Sigmoid colon (tissue), 4 donors: ENCODE results near the gene KDM5A.
A peak's percentile ranks its signal among the peaks of the same experiment; 100 is the strongest.

Experiments
- EP300 ChIP-seq, 4 donors: sonication (generic); formaldehyde crosslinking; IDR thresholded peaks; one replicate each; pipeline ENCODE4 v1.6.1; 2017; ENCODE audit warnings: antibody characterized with exemption in 4 of 4
- POLR2A ChIP-seq, 2 donors: fragments of 450-650 bp; IDR thresholded peaks; one replicate each; pipeline ENCODE4 v1.6.1; 2016; ENCODE audit warnings: antibody characterized with exemption in 2 of 2, mild to moderate bottlenecking in 2 of 2, moderate library complexity in 2 of 2
- POLR2AphosphoS5 ChIP-seq, 4 donors: sonication (generic); formaldehyde crosslinking; IDR thresholded peaks; one replicate each; pipeline ENCODE4 v1.6.1; 2017; ENCODE audit warnings: antibody characterized with exemption in 4 of 4
- TF ChIP-seq, protein P1 (sequence below), 4 experiments: fragments of 450-650 bp in 3 of 4; fragments of 200-600 bp in 1 of 4; IDR thresholded peaks; one replicate each; pipeline ENCODE4 v1.5.1; 2016 to 2019; ENCODE audit warnings: antibody characterized with exemption in 4 of 4, mild to moderate bottlenecking in 3 of 4, moderate library complexity in 2 of 4

DNA sequence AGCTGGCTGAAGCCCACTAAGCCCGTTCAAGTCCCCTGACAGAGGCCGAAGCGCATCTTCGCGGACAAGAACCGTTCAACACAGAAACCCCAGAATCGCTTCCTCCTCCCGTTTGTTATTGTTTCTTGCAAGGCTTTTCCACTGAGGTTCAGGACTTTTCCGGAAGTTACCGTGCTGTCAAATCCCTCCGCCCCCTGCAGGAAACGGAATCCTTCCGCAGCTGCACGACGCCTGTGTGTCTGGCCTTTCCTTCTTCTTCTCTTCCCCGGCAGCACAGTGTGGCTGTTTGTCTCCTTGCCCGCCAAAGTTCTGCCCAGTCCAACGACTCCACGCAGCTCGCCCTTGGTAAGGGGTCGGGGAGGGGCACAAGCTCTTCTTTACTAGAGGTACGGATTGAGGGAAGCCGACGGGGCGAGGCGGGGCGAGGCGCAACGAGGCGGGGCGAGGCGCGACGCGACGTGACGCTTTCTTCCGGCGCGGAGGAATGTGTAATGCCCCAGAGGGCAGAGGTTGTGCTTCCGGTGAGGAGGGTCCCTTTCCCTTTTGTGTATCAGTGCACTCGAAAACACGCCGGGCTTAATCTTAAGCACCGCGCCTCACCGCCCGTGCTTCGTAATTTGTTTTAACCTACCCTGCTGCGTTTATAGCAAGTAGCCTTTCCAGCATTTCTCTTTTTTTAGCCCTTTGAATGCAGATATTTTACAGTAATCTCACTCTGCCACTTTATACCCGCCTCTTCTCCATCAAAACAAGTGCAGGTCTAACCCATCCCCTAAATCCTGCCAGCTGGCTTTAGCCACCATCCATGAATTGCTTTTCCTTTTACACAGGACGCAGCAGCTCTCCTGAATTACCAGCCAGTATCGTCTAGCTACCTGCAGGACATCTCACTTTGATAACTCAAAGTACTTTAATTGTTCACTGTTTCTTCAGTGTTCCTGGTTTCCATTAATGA lies at the start of gene KDM5A:
- TF ChIP-seq, protein P1, sequence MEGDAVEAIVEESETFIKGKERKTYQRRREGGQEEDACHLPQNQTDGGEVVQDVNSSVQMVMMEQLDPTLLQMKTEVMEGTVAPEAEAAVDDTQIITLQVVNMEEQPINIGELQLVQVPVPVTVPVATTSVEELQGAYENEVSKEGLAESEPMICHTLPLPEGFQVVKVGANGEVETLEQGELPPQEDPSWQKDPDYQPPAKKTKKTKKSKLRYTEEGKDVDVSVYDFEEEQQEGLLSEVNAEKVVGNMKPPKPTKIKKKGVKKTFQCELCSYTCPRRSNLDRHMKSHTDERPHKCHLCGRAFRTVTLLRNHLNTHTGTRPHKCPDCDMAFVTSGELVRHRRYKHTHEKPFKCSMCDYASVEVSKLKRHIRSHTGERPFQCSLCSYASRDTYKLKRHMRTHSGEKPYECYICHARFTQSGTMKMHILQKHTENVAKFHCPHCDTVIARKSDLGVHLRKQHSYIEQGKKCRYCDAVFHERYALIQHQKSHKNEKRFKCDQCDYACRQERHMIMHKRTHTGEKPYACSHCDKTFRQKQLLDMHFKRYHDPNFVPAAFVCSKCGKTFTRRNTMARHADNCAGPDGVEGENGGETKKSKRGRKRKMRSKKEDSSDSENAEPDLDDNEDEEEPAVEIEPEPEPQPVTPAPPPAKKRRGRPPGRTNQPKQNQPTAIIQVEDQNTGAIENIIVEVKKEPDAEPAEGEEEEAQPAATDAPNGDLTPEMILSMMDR (IDR thresholded peaks at IDR 0.05) = peak in 1 of 4 experiments; percentile 12
- TF ChIP-seq POLR2A (IDR thresholded peaks at IDR 0.05) (peak in 1 of 2 donors; percentile 15), EP300 (IDR thresholded peaks at IDR 0.05) (peak in 1 of 4 donors; percentile 25), POLR2AphosphoS5 (IDR thresholded peaks at IDR 0.05) (peak; percentile 46 to 83 (median 70))
